HEK293 (cell line): Measurements from ENCODE around the gene TSC2.
A peak's percentile ranks its signal among the peaks of the same experiment; 100 is the strongest.
"Not testable (repeated sequence)": the region's sequence is repeated elsewhere in the genome, so short reads cannot be mapped to it uniquely, and the experiment has no call there.

Source experiments
- CTCF ChIA-PET: fragments of 350-600 bp; formaldehyde crosslinking; extraction: SDS; loops from one replicate; lab custom pipeline; 2021; ENCODE audit warnings: antibody characterized with exemption; lab: Yijun Ruan, JAX
- POLR2A ChIA-PET: fragments of 300-600 bp; formaldehyde crosslinking; extraction: SDS; loops from one replicate; lab custom pipeline; 2020; ENCODE audit warnings: antibody characterized with exemption, inconsistent platforms; lab: Yijun Ruan, JAX
- H3K27ac ChIP-seq: fragments of 200-500 bp; sonication (Bioruptor generic); 2 replicates; pipeline ENCODE4 v1.5.1; 2014; ENCODE audit warnings: low read depth, low read length, control low read depth, inconsistent platforms; ENCODE audit errors: extremely low read depth
- H3K36me3 ChIP-seq, 2 experiments: fragments of 200-500 bp in 1 of 2; sonication (Bioruptor generic) in 1 of 2; 1 replicate in 1 of 2; 2 replicates in 1 of 2; pipeline ENCODE4 v1.5.1; 2014 to 2017; ENCODE audit warnings: inconsistent platforms in 2 of 2, low read length in 2 of 2; ENCODE audit not compliant: control insufficient read depth in 2 of 2, insufficient read depth in 1 of 2
- H3K4me1 ChIP-seq: fragments of 200-500 bp; sonication (Bioruptor generic); 2 replicates; pipeline ENCODE4 v1.5.1; 2014; ENCODE audit warnings: mild to moderate bottlenecking, low read length, inconsistent platforms; ENCODE audit not compliant: control insufficient read depth, insufficient read depth
- H3K4me3 ChIP-seq: 2 replicates; pipeline ENCODE4 v1.5.1; 2011; ENCODE audit warnings: low read depth, mild to moderate bottlenecking, control low read depth, low read length, moderate library complexity
- H3K9me3 ChIP-seq: fragments of 200-500 bp; sonication (Bioruptor generic); 2 replicates; pipeline ENCODE4 v1.5.1; 2014; ENCODE audit warnings: low read depth, low read length, inconsistent platforms; ENCODE audit not compliant: control insufficient read depth, insufficient read depth
- SCRT2 ChIP-seq: fragments of 450-650 bp; formaldehyde crosslinking; IDR thresholded peaks from 2 replicates; pipeline ENCODE4 v1.5.1; 2016; ENCODE audit warnings: missing biosample characterization, missing genetic modification characterization
- ZNF10 ChIP-seq: fragments of 450-650 bp; formaldehyde crosslinking; IDR thresholded peaks from 2 replicates; pipeline ENCODE4 v1.5.1; 2017; ENCODE audit warnings: missing biosample characterization, missing genetic modification characterization
- ZNF449 ChIP-seq: fragments of 450-650 bp; formaldehyde crosslinking; IDR thresholded peaks from 2 replicates; pipeline ENCODE4 v1.5.1; 2017; ENCODE audit warnings: missing biosample characterization, mild to moderate bottlenecking, missing genetic modification characterization, moderate library complexity

Gene TSC2

GRCh38 chr16:2105769-2106168, 58.0 kb downstream of the TSC2 start:
- TF ChIP-seq ZNF449 (tag by site-specific recombination) (peak; percentile 82), SCRT2 (tag by site-specific recombination) (peak; percentile 34; the same call in 1 of the 2 replicates), ZNF10 (tag by site-specific recombination) (peak; percentile 26; the same call in 1 of the 2 replicates)
- H3K36me3 ChIP-seq, result peaks cover 0 to 32% of the 10 kb centered on the region in 2 experiments; a peak in 1 of 3 replicates
- POLR2A ChIA-PET, H3K27ac ChIP-seq, H3K9me3 ChIP-seq, H3K4me3 ChIP-seq, H3K4me1 ChIP-seq: not testable (repeated sequence)
- CTCF ChIA-PET, result interaction anchor here (0.8 kb wide), 1 partner anchor 35 kb away, joined by 3 read pairs; no protein-coding TSS in a partner anchor

GRCh38 chr16:2106211-2106610, 58.4 kb downstream of the TSC2 start:
- peaks cover 0 to 36% of the 10 kb centered on the region in 2 experiments; a peak in 1 of 3 replicates for H3K36me3 ChIP-seq
- H3K4me3 ChIP-seq, H3K9me3 ChIP-seq, POLR2A ChIA-PET, CTCF ChIA-PET, H3K27ac ChIP-seq, H3K4me1 ChIP-seq: not testable (repeated sequence)

- H3K4me1 ChIP-seq, H3K27ac ChIP-seq, CTCF ChIA-PET, H3K9me3 ChIP-seq, H3K4me3 ChIP-seq, POLR2A ChIA-PET: not testable (repeated sequence)
- peaks cover 0 to 37% of the 10 kb centered on the region in 2 experiments; a peak in 1 of 3 replicates for H3K36me3 ChIP-seq
Observed at GRCh38 chr16:2107121-2107790, 59.5 kb downstream of the TSC2 start.

GRCh38 chr16:2107791-2108125, 60.0 kb downstream of the TSC2 start:
- H3K9me3 ChIP-seq, H3K4me3 ChIP-seq, H3K4me1 ChIP-seq, POLR2A ChIA-PET, CTCF ChIA-PET, H3K27ac ChIP-seq: not testable (repeated sequence)
- peaks cover 0 to 35% of the 10 kb centered on the region in 2 experiments; a peak in 1 of 3 replicates for H3K36me3 ChIP-seq

- H3K4me1 ChIP-seq, CTCF ChIA-PET, H3K4me3 ChIP-seq: not testable (repeated sequence)
Observed at GRCh38 chr16:2108446-2109270, 60.9 kb downstream of the TSC2 start.

GRCh38 chr16:2109271-2109580, 61.4 kb downstream of the TSC2 start:
- H3K27ac ChIP-seq, H3K9me3 ChIP-seq, CTCF ChIA-PET, POLR2A ChIA-PET, H3K4me3 ChIP-seq, H3K4me1 ChIP-seq: not testable (repeated sequence)
- H3K36me3 ChIP-seq, result peaks cover 0 to 32% of the 10 kb centered on the region in 2 experiments; a peak in 1 of 3 replicates

More at GRCh38 chr16:2108446-2109270, 60.9 kb downstream of the TSC2 start:
- POLR2A ChIA-PET, H3K9me3 ChIP-seq, H3K27ac ChIP-seq: not testable (repeated sequence)
- peaks cover 0 to 33% of the 10 kb centered on the region in 2 experiments; a peak in 1 of 3 replicates for H3K36me3 ChIP-seq

- POLR2A ChIA-PET, CTCF ChIA-PET, H3K4me1 ChIP-seq, H3K9me3 ChIP-seq, H3K27ac ChIP-seq, H3K4me3 ChIP-seq: not testable (repeated sequence)
- H3K36me3 ChIP-seq, result peaks cover 0 to 32% of the 10 kb centered on the region in 2 experiments; a peak in 1 of 3 replicates
Observed at GRCh38 chr16:2109872-2110271, 62.1 kb downstream of the TSC2 start.
